ENCODE data around the gene CCR1.
"Not testable (repeated sequence)": the region's sequence is repeated elsewhere in the genome, so short reads cannot be mapped to it uniquely, and the experiment has no call there.

The CCR1 gene

GRCh38 chr3:46214751-46215352 lies 6.7 kb upstream of the CCR1 start:
- DNase-seq (ENCODE audit: low read depth, low spot score): peak; percentile 51
- no peak overlapping the region for H3K4me3 ChIP-seq (ENCODE audit: low read length)

DNA sequence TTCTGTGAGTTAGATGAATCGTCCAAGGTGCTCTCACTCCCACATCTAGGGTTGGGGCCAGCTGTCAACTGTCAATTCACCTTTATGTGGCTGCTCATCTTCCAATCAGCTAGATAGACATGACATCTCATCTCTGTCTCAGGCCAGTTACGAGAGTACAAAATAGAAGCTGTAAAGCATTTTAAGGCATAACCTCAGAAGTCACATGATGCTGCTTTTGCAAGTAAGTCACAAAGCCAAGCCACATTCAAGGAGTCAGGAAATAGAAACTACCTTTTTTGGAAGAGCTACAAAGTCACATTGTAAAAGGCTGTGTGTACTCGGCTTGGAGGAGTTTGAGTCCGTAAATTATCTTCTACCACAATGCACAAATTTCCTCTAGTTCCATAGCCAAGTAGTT lies 5.1 kb upstream of the CCR1 start:
- peak; percentile 80 for DNase-seq (ENCODE audit: low read depth, low spot score)
- H3K4me3 ChIP-seq (ENCODE audit: low read length): peak overlapping the region; percentile 20

DNA sequence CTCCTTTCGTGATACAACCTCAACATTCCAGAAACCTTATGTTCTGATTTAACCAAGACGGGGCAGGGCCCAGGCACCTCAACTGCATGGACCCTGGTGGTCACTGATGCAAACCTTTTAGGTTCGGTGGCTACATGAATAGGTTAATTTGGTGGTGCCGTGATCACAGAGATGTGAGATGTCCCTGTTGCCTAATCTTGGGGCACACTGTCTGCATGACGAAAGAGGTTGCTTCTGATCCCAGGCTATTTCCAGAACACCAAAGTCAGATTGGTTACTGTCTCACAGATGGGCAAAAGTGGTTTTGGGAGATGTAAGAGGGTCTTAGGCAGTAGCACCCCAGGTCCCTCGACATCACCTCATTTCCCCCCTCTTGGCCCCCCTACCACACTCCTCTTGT lies 4.0 kb upstream of the CCR1 start:
- H3K4me3 ChIP-seq (ENCODE audit: low read length): no peak overlapping the region
- no peak for DNase-seq (ENCODE audit: low read depth, low spot score)

DNA sequence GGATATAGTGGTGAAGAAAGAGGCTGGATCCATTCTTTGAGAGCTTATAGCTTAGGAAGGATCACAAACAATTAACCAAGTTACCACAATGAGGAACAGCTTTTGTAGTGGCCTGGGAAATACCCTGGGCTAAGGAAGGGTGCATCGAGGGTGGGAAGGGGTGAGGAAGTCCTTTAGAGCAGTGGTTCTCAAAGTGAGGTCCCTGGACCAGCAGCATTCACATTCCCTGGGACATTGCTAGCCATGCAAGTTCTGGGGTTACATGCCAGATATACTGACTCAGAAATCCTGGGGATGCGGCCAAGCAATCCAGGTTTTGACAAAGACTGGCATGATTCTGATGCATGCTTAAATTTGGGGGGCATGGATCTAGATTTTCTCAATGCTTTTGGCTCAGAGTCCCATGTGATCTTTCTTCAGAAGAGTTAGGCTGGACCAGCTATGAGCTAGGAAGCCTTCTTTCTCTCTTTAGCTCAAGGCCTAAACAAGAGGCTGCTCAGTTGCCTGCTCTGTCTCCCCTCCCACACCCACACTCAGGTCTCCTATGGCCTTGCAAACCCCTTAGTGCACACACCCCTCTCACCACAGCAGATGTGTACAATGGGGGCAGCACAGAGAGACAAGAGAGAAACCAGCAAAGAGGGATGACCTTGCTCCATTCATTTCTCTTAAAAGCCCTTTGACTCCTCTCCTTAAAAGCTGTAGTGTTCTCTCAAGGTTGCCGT lies 1.8 kb upstream of the CCR1 start:
- H3K4me3 ChIP-seq (ENCODE audit: low read length): no peak overlapping the region
- DNase-seq (ENCODE audit: low read depth, low spot score): no peak

- DNase-seq (ENCODE audit: low read depth, low spot score): no peak
- no peak overlapping the region for H3K4me3 ChIP-seq (ENCODE audit: low read length)
Observed at GRCh38 chr3:46209053-46209452, 940 bp upstream of the CCR1 start.

GRCh38 chr3:46207514-46207913 lies 599 bp downstream of the CCR1 start:
- not testable (repeated sequence) for H3K4me3 ChIP-seq (ENCODE audit: low read length)

DNA sequence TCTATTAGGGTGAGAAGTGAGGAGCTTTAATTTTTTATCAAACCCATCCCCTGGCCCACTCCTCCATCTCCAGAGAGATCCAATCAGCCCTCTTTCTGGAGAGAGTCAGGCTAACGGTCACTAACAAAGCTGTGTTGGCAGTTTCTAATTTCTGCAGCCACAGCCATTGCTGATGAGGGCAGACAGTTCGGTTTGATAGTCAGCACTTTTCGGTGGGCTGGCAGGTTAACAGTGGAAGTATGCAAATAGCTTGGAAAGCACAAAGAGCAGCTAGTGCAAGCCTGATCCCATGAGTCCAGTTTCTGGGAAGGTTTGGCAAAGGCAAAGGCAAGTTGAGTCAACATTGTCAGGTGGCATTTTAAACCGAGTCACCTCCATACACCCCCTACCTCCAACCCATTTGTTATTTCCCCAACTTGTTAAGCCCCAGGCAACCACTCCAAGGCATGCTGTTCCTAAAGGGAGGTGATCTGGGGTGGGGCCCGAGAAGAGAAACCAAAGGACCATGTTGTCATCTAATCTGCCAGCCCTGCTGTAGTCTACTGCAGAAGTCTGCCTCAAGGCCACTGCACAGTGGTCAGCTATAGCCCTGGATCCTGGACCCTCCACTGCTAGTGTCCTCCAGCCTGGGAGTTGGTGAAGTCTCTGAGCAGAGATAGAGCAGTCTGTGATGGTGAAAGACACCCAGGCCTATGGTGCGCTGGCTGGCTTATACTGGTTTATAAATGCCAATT lies 1.7 kb downstream of the CCR1 start:
- no peak for DNase-seq (ENCODE audit: low read depth, low spot score)
- H3K4me3 ChIP-seq (ENCODE audit: low read length): no peak overlapping the region

More at GRCh38 chr3:46207514-46207913, 599 bp downstream of the CCR1 start:
- DNase-seq (ENCODE audit: low read depth, low spot score): not testable (repeated sequence)

GRCh38 chr3:46205286-46205960 lies 2.7 kb downstream of the CCR1 start:
- no peak overlapping the region for H3K4me3 ChIP-seq (ENCODE audit: low read length)
- no peak for DNase-seq (ENCODE audit: low read depth, low spot score)

DNA sequence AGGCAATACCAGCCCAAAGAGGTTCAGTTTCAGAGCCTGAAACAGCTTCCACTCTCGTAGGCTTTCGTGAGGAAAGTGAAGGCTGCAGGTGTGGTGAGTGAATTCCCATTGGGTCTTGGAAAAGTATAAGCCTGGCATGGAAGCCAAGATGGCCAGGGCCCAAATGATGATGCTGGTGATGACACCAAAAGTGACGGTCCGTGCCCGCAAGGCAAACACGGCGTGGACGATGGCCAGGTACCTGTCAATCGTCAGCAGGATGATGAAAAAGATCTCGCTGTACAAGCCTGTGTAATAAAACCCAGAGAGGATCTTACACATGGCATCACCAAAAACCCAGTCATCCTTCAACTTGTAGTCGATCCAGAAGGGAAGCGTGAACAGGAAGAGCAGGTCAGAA lies 4.4 kb downstream of the CCR1 start:
- no peak overlapping the region for H3K4me3 ChIP-seq (ENCODE audit: low read length)
- no peak for DNase-seq (ENCODE audit: low read depth, low spot score)

DNA sequence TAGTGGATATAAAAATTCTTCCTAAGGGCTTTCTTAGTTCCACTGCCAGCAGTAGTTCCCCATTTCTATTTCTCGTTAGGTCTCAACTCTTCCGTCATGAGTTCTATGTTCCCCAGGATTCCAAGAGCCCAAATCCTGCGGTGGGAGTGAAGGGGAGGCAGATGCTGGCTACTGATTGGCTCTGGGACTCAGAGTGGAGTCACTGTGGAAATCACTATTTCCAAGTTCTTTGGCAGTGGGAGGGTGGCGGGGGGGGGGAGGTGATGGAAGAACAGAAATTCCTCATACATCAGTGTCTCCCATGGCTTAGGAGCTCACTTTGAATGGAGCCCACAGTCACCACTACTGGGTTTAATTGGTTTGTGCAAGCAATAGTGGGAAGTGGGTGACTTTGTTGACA lies 5.6 kb downstream of the CCR1 start:
- DNase-seq (ENCODE audit: low read depth, low spot score): no peak
- no peak overlapping the region for H3K4me3 ChIP-seq (ENCODE audit: low read length)

DNA sequence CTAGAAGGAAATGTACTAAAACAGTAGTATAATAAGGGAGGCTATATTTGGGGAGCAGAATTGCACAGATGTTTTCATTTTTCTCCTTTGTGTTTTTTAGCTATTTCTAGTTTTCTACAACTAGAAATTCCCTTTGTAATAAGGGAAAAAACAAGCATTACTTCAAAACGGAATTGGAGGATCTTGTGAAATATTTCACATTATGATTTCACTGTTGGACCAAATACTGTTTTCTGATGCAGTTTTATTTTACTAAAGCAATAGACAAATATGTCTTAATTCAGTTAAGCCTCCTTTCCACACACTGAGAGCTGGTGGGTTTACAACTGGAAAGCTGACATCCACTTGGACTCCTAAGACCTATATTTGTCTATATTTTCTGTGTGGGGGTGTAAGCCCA lies 7.3 kb downstream of the CCR1 start:
- DNase-seq (ENCODE audit: low read depth, low spot score): no peak
- no peak overlapping the region for H3K4me3 ChIP-seq (ENCODE audit: low read length)

GRCh38 chr3:46200211-46200610 lies 7.9 kb downstream of the CCR1 start:
- H3K4me3 ChIP-seq (ENCODE audit: low read length): no peak overlapping the region
- no peak for DNase-seq (ENCODE audit: low read depth, low spot score)

DNA sequence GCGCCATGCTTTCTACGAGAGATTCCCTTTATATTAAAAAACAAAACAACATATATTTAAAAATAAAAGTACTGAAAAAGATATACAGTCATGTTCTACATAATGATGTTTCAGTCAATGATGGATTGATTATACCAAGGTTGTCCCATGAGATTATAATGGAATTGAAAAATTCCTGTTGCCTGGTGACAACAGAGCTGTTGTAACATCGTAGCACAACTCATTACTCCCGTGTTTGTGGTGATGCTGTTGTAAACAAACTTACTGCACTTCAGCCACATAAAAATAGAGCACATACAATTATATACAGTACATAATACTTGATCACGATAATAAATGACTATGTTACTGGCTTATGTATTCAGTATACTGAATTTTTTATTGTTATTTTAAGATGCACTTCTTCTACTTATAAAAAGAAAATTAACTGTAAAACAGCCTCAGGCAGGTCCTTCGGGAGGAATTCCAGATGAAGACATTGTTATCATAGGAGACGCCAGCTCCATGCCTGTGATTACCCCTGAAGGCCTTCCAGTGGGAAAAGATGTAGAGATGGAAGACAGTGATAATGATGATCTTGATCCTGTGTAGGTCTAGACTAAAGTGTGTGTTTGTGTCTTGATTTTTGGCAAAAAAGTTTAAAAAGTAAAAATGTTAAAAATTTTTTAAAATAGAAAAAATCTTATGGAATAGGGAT lies 11.7 kb downstream of the CCR1 start:
- no peak for DNase-seq (ENCODE audit: low read depth, low spot score)
- H3K4me3 ChIP-seq (ENCODE audit: low read length): no peak overlapping the region

GRCh38 chr3:46194868-46195553 lies 13.1 kb downstream of the CCR1 start:
- no peak for DNase-seq (ENCODE audit: low read depth, low spot score)

GRCh38 chr3:46193436-46193835 lies 14.7 kb downstream of the CCR1 start:
- no peak overlapping the region for H3K4me3 ChIP-seq (ENCODE audit: low read length)
- no peak for DNase-seq (ENCODE audit: low read depth, low spot score)

More at GRCh38 chr3:46194868-46195553, 13.1 kb downstream of the CCR1 start:
- H3K4me3 ChIP-seq (ENCODE audit: low read length): no peak overlapping the region

DNA sequence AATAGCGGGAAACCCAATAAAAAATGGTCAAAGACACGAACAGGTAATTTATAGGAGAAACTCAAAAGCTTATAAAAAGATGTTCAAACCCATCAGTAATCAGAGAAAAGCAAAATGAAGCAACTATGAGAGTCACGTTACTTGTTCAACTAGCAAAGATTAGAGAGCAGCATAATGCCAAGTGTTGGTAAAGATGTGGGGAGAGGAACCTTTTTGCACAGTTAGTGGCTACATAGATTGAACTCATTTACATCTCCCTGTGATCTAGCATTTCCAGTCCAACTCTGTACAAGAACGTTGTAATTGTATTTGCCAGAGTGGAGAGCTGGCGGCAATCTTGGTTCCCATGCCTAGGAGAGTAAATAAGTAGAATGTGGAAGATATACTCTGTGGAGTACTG lies 15.2 kb downstream of the CCR1 start:
- H3K4me3 ChIP-seq (ENCODE audit: low read length): no peak overlapping the region

GRCh38 chr3:46191730-46192129 lies 16.4 kb downstream of the CCR1 start:
- DNase-seq (ENCODE audit: low read depth, low spot score): no peak
- no peak overlapping the region for H3K4me3 ChIP-seq (ENCODE audit: low read length)

More for the DNA sequence above, 15.2 kb downstream of the CCR1 start:
- DNase-seq (ENCODE audit: low read depth, low spot score): no peak

DNA sequence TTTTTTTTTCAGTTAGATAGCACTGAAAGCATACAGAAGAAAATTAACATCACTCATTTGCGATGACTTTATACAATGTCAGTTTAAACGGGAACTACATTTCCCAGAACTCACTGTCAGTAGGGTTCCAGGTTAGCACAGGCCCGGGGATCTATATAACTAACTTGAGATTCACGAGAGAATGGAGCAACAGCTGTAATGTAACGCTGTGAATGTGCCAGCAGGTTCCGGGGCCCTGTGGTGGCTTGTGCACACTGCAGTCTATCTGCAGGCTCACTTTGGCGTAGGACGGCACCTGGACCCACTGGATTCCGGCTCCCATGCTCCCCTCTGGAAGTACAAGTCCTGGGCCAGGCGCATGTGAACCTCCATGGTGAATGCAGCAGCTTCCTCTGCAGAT lies 19.4 kb downstream of the CCR1 start:
- no peak for DNase-seq (ENCODE audit: low read depth, low spot score)
- H3K4me3 ChIP-seq (ENCODE audit: low read length): no peak overlapping the region

- no peak for DNase-seq (ENCODE audit: low read depth, low spot score)
- no peak overlapping the region for H3K4me3 ChIP-seq (ENCODE audit: low read length)
Observed at GRCh38 chr3:46187876-46188275, 20.2 kb downstream of the CCR1 start.

Measured in Jurkat, Clone E6-1 (cell line).